Right renal pelvis (tissue), 4 donors: Measurements from ENCODE around the gene SCAPER. TPM values are rescaled to one million over a fixed set of nuclear protein-coding genes. Genes with fewer than 3 reads are reported as not detected.
A peak's percentile ranks its signal among the peaks of the same experiment; 100 is the strongest.

Source experiments
- DNase-seq, 4 donors: peaks; one replicate each; pipeline ENCODE4 v3.0.0-alpha.2; 2013; ENCODE audit warnings: low read depth in 4 of 4, low spot score in 3 of 4, missing footprints in 1 of 4
- polyA plus RNA-seq, 4 donors: library from polyadenylated mRNA; unstranded; fragments of 120-200 nt; gene quantifications; one replicate each; pipeline ENCODE4 v1.2.1, GENCODE V29; 2013; ENCODE audit not compliant: insufficient read length in 4 of 4

Gene SCAPER
- polyA plus RNA-seq, 4 donors = 24.9 to 30.0 (median 28.0) TPM

GRCh38 chr15:76682833-76683232, 222.3 kb downstream of the SCAPER start:
- no peak for DNase-seq

DNA sequence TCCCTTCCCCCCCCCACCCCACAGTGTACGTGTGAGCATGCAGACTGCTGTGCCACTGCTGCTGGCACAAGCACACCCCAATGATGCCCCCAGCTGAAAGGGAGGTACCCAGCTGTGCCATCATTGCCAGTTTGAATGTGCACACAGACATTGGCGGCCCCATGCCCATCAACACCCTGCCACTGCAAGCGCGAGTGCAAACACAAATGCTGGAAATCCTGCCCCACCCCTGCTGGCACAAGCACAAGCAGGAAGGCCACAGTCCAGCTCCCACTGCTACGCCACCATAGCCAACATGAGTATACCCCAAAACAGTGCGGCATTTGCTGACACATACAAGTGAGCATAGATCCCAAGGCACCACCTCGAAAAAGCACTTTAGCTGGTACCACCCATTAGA, 222.9 kb downstream of the SCAPER start:
- DNase-seq = no peak

- DNase-seq = peak in 1 of 4 donors; percentile 2
Observed at GRCh38 chr15:76678766-76679165, 226.4 kb downstream of the SCAPER start.

DNA sequence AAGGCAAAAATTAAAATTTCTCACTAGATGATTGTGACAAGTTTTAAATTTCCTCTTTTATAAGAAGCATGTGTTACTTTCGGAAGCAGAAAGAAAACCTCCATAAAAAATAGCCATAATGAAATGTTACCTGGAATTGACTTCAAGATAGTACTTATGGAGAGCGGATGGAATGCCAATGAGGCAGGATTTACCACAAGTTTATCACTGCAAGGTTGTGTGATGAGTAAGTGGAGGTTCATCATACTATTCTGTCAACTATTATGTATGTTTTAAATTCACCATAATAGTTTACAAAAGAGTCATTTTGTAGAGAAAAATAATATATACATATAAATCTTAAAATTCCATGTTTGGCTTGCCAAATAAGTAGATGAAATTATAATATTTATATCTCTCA, 230.3 kb downstream of the SCAPER start:
- DNase-seq = no peak

DNA sequence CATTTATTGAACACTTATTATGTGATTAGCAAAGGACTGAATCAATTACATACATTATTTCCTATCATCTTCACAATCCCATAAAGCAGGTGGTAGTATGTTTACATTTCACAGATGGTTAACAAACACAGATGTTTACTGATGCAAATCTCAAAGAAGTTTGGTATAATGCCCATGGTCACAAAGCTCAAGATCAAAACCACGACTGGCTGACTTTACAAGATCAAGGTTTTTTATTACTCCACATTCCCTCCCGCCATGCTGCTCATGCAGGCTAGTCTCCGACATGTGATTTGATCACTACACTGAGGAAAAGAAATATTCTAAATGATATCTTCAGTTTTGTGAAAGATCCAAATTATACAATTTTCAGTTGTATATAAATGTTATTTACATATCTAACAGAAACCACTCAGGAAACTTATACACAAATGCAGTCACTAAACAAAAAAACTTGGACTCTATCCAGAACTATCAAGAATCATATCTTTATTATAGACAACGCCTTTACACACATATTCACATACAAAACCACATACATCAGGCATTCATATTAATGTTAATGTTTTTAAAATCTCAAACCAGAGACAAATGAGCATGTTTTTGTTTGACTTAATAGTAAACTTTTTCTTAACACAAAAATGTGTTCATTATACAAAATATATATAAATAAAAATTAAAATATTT, 235.5 kb downstream of the SCAPER start:
- DNase-seq = no peak

DNA sequence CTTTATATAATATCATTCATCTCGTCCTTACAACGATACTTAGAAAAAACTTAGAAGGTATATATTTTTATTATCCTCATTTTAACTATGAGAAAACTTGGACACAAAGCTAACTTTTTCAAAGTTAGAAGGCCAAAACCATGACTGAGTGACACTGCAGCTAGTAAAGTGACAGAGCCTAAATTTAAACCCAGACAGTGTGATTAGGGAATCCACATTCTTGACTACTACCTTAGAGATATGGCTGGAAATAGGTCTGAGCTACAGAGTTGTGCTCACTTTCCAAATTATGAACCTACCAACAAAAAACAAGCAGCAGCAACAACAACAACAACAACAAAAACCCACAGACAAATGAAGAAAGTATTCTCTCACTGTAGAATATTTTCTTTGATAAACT, 236.2 kb downstream of the SCAPER start:
- DNase-seq = no peak

- no peak for DNase-seq
Observed at GRCh38 chr15:76667943-76668715, 237.0 kb downstream of the SCAPER start.

DNA sequence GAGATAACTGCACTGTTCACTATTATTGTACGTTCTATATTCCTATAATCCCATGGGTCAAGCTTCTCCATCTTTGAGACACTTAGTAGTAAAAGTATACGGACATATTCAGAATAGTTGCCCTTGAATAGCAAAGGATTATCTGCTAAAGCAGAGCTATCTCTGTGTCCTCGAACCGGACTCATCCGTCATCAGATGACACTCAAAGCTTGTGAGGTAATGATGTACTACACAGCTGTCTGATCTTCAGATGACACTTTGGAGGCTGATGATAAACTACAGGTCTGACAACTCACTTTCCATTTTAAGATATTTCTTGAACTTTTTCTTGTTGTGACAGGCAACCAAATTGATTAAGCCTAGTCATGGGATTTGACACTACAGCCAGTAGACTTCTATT, 240.2 kb downstream of the SCAPER start:
- no peak for DNase-seq

DNA sequence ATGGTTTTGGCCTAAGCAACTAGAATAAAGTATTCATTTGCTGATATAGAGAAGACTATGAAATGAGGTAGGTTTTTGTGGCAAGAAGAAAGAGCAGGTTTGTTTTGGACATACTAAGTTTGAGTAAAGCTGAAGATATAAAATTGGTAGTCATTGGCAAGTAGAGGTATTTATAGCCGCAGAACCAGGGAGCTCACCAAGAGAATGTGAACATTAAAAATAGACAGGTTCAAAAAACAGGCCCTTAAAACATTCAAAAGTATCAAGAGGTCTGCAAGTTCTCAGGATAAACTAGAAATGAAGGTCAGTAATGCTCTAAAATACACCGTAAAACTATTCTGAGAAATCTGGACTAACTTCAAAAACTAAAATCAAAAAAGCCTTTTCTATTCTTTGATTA, 240.7 kb downstream of the SCAPER start:
- no peak for DNase-seq

- DNase-seq = no peak
Observed at GRCh38 chr15:76663529-76663928, 241.6 kb downstream of the SCAPER start.

GRCh38 chr15:76648732-76649444, 256.3 kb downstream of the SCAPER start:
- no peak for DNase-seq

- DNase-seq = no peak
Observed at GRCh38 chr15:76647612-76648011, 257.5 kb downstream of the SCAPER start.

- no peak for DNase-seq
Observed at GRCh38 chr15:76644646-76645045, 260.5 kb downstream of the SCAPER start.

DNA sequence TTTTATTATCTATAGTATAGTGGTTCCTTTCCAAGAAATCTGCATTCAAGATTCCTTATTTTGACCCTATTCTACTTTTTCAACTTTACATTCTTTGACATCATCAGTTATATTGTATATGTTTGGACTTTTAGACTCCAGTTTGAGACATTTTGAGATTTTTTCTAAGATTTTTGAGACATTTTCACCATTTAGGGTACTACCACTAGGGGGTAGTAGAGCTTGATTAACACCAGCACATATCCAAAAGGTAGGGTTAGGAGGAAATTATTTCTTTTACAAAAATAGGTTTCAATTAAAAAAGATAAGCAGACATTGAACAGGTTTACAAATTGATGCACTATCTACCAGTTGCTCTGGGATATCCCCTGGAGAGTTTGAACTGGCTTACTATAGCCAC, 262.5 kb downstream of the SCAPER start:
- no peak for DNase-seq

- no peak for DNase-seq
Observed at GRCh38 chr15:76637166-76637565, 268.0 kb downstream of the SCAPER start.

DNA sequence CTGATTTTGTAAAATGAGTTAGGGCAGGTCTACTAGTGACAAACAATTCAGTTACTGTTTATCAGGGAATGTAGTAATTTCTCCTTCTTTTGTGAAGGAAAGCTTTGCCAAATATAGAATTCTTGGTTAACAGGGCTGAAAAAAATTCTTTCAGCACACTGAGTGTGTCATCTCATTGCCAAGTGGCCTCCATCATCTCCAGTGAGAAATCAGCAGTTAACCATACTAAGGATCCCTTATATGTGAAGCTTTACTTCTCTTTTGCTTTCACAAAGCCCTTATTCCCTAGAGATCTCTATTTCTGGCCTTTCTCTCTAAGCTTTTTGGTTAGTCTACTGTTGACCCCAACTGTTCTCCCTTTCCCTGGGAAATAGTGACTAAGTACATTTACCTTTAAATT, 269.1 kb downstream of the SCAPER start:
- DNase-seq = no peak

GRCh38 chr15:76626611-76627010, 278.5 kb downstream of the SCAPER start:
- DNase-seq = no peak

GRCh38 chr15:76625267-76625666, 279.9 kb downstream of the SCAPER start:
- DNase-seq = no peak

GRCh38 chr15:76614725-76615124, 290.4 kb downstream of the SCAPER start:
- DNase-seq = no peak

- no peak for DNase-seq
Observed at GRCh38 chr15:76588811-76589747, 316.1 kb downstream of the SCAPER start.

DNA sequence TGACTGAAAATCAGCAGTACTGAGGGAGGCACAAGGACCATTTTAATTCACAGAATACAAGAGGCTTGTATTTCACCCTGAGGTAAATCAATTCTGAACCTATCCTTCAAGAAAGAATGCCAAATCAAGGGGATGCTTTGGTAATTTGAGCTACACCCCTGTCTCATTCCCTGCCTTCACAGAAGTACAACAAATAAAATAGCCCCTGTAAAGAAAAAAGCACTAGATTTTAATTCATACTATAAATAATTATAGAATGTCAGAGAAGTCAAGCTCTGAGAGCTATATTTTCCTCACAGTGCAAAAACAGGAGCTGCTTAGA, 319.6 kb downstream of the SCAPER start:
- no peak for DNase-seq
